HG03066 (cell line): ENCODE measurements around the gene SHISA6.

ENCODE experiments used
- ATAC-seq: cut with Tn5 transposase; IDR thresholded peaks from one replicate; pipeline ENCODE4 v1.9.1; 2021; ENCODE audit warnings: low read depth; ENCODE audit not compliant: unreplicated experiment

The SHISA6 gene

GRCh38 chr17:11240841-11241610, at the start of gene SHISA6:
SHISA6 (plus strand) TSS chr17:11241213.
- ATAC-seq = no peak

- no peak for ATAC-seq
These were observed 45.2 kb upstream of the SHISA6 start for GRCh38 chr17:11195801-11196200.

GRCh38 chr17:11204991-11205390, 36.0 kb upstream of the SHISA6 start:
- ATAC-seq = no peak

- ATAC-seq = no peak
These were observed 35.4 kb upstream of the SHISA6 start for GRCh38 chr17:11205659-11206058.

- no peak for ATAC-seq
These were observed 31.1 kb upstream of the SHISA6 start for GRCh38 chr17:11209906-11210305.

- ATAC-seq = no peak
These were observed 28.2 kb upstream of the SHISA6 start for GRCh38 chr17:11212792-11213191.

GRCh38 chr17:11216976-11217375, 24.0 kb upstream of the SHISA6 start:
- ATAC-seq = no peak

- ATAC-seq = no peak
These were observed 19.8 kb upstream of the SHISA6 start for GRCh38 chr17:11221196-11221595.

- ATAC-seq = no peak
These were observed 19.3 kb upstream of the SHISA6 start for GRCh38 chr17:11221721-11222120.

GRCh38 chr17:11238705-11239104, 2.3 kb upstream of the SHISA6 start:
- ATAC-seq = no peak

GRCh38 chr17:11239379-11239970, 1.5 kb upstream of the SHISA6 start:
- ATAC-seq = no peak

GRCh38 chr17:11240041-11240840, 772 bp upstream of the SHISA6 start:
- no peak for ATAC-seq

- ATAC-seq = no peak
These were observed 706 bp downstream of the SHISA6 start for GRCh38 chr17:11241611-11242226.

GRCh38 chr17:11242411-11242810, 1.4 kb downstream of the SHISA6 start:
- ATAC-seq = no peak

GRCh38 chr17:11244776-11245175, 3.8 kb downstream of the SHISA6 start:
- no peak for ATAC-seq

GRCh38 chr17:11245187-11245586, 4.2 kb downstream of the SHISA6 start:
- no peak for ATAC-seq

GRCh38 chr17:11245791-11246190, 4.8 kb downstream of the SHISA6 start:
- ATAC-seq = no peak

- ATAC-seq = no peak
These were observed 9.1 kb downstream of the SHISA6 start for GRCh38 chr17:11250161-11250560.

- no peak for ATAC-seq
These were observed 10.6 kb downstream of the SHISA6 start for GRCh38 chr17:11251561-11252107.

- ATAC-seq = no peak
These were observed 11.1 kb downstream of the SHISA6 start for GRCh38 chr17:11252146-11252545.

GRCh38 chr17:11256877-11257276, 15.9 kb downstream of the SHISA6 start:
- ATAC-seq = no peak
